Measurements from ENCODE around the gene HOXC11. TPM values are rescaled to one million over a fixed set of nuclear protein-coding genes. Genes with fewer than 3 reads are reported as not detected.

HOXC11 gene
- total RNA-seq, 5 donors from 2014 or later (not counting 1 experiment from before 2014, with no cell fraction given), result not detected

DNA sequence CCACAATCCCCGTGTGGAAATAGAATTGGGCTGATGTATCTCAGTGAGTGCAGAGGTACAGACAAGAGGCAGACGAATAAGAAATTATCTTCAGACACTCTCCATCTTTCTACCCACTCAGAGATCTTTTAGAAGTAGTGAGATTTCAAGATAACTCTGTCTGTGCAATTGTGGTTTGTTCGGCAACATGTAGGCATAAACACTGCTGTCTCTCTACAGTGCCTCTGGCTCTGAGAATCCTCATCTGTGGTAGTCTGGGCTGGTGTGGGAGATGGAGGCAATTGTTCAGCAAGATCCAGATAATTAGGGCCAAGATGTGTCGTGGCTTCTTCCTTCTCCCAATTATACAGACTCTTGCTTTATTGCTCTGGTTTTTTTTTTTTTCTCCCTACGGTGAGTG is 31.2 kb upstream of the HOXC11 start:
- H3K9me3 Mint-ChIP-seq, result peaks cover 0 to 3% (median 0%) of the 10 kb centered on the region in 3 donors
- peaks cover 6 to 22% (median 13%) of the 10 kb centered on the region in 3 donors for H3K4me1 Mint-ChIP-seq
- no peaks in the 10 kb centered on the region for H3K36me3 Mint-ChIP-seq
- ATAC-seq (replicated peaks in 1 of 4), result peak in 1 of 4 experiments; percentile 58
- POLR2A ChIA-PET, result no interaction called here
- H3K9me3 ChIP-seq, result no peaks in the 10 kb centered on the region
- no peak overlapping the region for H3K4me3 Mint-ChIP-seq
- H3K4me1 ChIP-seq (ENCODE audit: control insufficient read depth in 1 of 2, extremely low read depth in 1 of 2, insufficient read depth in 2 of 2, low read length in 2 of 2), result peaks cover 0 to 25% of the 10 kb centered on the region in 2 experiments
- WGBS (ENCODE audit: insufficient coverage), result 0% methylated on average over 1 of the region's 5 CpGs
- H3K4me3 ChIP-seq (ENCODE audit: control insufficient read depth in 1 of 2, extremely low read depth in 1 of 2, low read length in 1 of 2), result no peak overlapping the region
- H3K27me3 ChIP-seq (replicated peaks in 1 of 2; ENCODE audit: control insufficient read depth in 2 of 2, extremely low read depth in 1 of 2, insufficient read depth in 2 of 2, low read length in 1 of 2), result peaks cover 38 to 74% of the 10 kb centered on the region in 2 experiments
- CTCF ChIA-PET, result interaction anchor here in 1 of 2 donors (0.7 kb wide), 1 partner anchor 90 kb away, joined by 8 read pairs; no protein-coding TSS in a partner anchor
- H3K36me3 ChIP-seq (ENCODE audit: control insufficient read depth in 2 of 2, extremely low read depth in 1 of 2, insufficient read depth in 1 of 2, low read length in 1 of 2), result no peaks in the 10 kb centered on the region
- H3K27ac ChIP-seq (ENCODE audit: low read length), result no peak overlapping the region
- DNase-seq, result no peak
- peaks cover 85 to 88% of the 10 kb centered on the region in 2 donors for H3K27me3 Mint-ChIP-seq
- no peak overlapping the region for H3K27ac Mint-ChIP-seq

GRCh38 chr12:53942467-53942997 is 30.4 kb upstream of the HOXC11 start:
- no peaks in the 10 kb centered on the region for H3K36me3 ChIP-seq (ENCODE audit: control insufficient read depth in 2 of 2, extremely low read depth in 1 of 2, insufficient read depth in 1 of 2, low read length in 1 of 2)
- H3K4me1 ChIP-seq (ENCODE audit: control insufficient read depth in 1 of 2, extremely low read depth in 1 of 2, insufficient read depth in 2 of 2, low read length in 2 of 2), result peaks cover 0 to 25% of the 10 kb centered on the region in 2 experiments
- Mint-ChIP-seq H3K27ac (no peak overlapping the region), H3K4me1 (peaks cover 6 to 15% (median 13%) of the 10 kb centered on the region in 3 donors), H3K36me3 (no peaks in the 10 kb centered on the region), H3K27me3 (peaks cover 82 to 88% of the 10 kb centered on the region in 2 donors), H3K9me3 (peaks cover 0 to 3% (median 0%) of the 10 kb centered on the region in 3 donors), H3K4me3 (no peak overlapping the region)
- H3K27me3 ChIP-seq (replicated peaks in 1 of 2; ENCODE audit: control insufficient read depth in 2 of 2, extremely low read depth in 1 of 2, insufficient read depth in 2 of 2, low read length in 1 of 2), result peaks cover 37 to 74% of the 10 kb centered on the region in 2 experiments
- no CpG with 5 or more reads among the region's 2 CpGs for WGBS (ENCODE audit: insufficient coverage)
- H3K9me3 ChIP-seq, result no peaks in the 10 kb centered on the region
- CTCF ChIA-PET, result interaction anchor here in 1 of 2 donors (0.7 kb wide), 1 partner anchor 89 kb away, joined by 8 read pairs; no protein-coding TSS in a partner anchor
- H3K4me3 ChIP-seq (ENCODE audit: control insufficient read depth in 1 of 2, extremely low read depth in 1 of 2, low read length in 1 of 2), result no peak overlapping the region
- no peak overlapping the region for H3K27ac ChIP-seq (ENCODE audit: low read length)
- no peak for DNase-seq
- POLR2A ChIA-PET, result no interaction called here
- ATAC-seq (replicated peaks in 1 of 4), result no peak

- no peak overlapping the region for H3K27ac ChIP-seq (ENCODE audit: low read length)
- peaks cover 42 to 72% of the 10 kb centered on the region in 2 experiments for H3K27me3 ChIP-seq (replicated peaks in 1 of 2; ENCODE audit: control insufficient read depth in 2 of 2, extremely low read depth in 1 of 2, insufficient read depth in 2 of 2, low read length in 1 of 2)
- CTCF ChIA-PET, result interaction anchor here in 1 of 2 donors (0.6 kb wide), 1 partner anchor 264 kb away, joined by 8 read pairs; no protein-coding TSS in a partner anchor
- DNase-seq (no peak), ATAC-seq (replicated peaks in 1 of 4) (no peak)
- POLR2A ChIA-PET, result no interaction called here
- H3K4me3 ChIP-seq (ENCODE audit: control insufficient read depth in 1 of 2, extremely low read depth in 1 of 2, low read length in 1 of 2), result no peak overlapping the region
- H3K36me3 ChIP-seq (ENCODE audit: control insufficient read depth in 2 of 2, extremely low read depth in 1 of 2, insufficient read depth in 1 of 2, low read length in 1 of 2), result no peaks in the 10 kb centered on the region
- WGBS (ENCODE audit: insufficient coverage), result 21% methylated on average over 2 of the region's 4 CpGs
- Mint-ChIP-seq H3K9me3 (peaks cover 0 to 3% (median 0%) of the 10 kb centered on the region in 3 donors), H3K4me1 (peaks cover 6 to 9% (median 7%) of the 10 kb centered on the region in 3 donors), H3K27me3 (peaks cover 88 to 91% of the 10 kb centered on the region in 2 donors), H3K36me3 (no peaks in the 10 kb centered on the region), H3K4me3 (no peak overlapping the region), H3K27ac (no peak overlapping the region)
- H3K9me3 ChIP-seq, result no peaks in the 10 kb centered on the region
- H3K4me1 ChIP-seq (ENCODE audit: control insufficient read depth in 1 of 2, extremely low read depth in 1 of 2, insufficient read depth in 2 of 2, low read length in 2 of 2), result peaks cover 0 to 15% of the 10 kb centered on the region in 2 experiments
These were observed 28.7 kb upstream of the HOXC11 start for GRCh38 chr12:53944209-53944608.

GRCh38 chr12:53944907-53945847 is 27.7 kb upstream of the HOXC11 start:
- Histone ChIP-seq H3K27ac (ENCODE audit: low read length) (no peak overlapping the region), H3K4me1 (ENCODE audit: control insufficient read depth in 1 of 2, extremely low read depth in 1 of 2, insufficient read depth in 2 of 2, low read length in 2 of 2) (peaks cover 0 to 14% of the 10 kb centered on the region in 2 experiments), H3K36me3 (ENCODE audit: control insufficient read depth in 2 of 2, extremely low read depth in 1 of 2, insufficient read depth in 1 of 2, low read length in 1 of 2) (no peaks in the 10 kb centered on the region), H3K9me3 (no peaks in the 10 kb centered on the region), H3K27me3 (replicated peaks in 1 of 2; ENCODE audit: control insufficient read depth in 2 of 2, extremely low read depth in 1 of 2, insufficient read depth in 2 of 2, low read length in 1 of 2) (peaks cover 41 to 72% of the 10 kb centered on the region in 2 experiments), H3K4me3 (ENCODE audit: control insufficient read depth in 1 of 2, extremely low read depth in 1 of 2, low read length in 1 of 2) (no peak overlapping the region)
- WGBS (ENCODE audit: insufficient coverage), result 9% methylated on average over 32 of the region's 51 CpGs
- ChIA-PET POLR2A (no interaction called here), CTCF (interaction anchor here in 1 of 2 donors (0.5 kb wide), 1 partner anchor 108 kb away, joined by 5 read pairs; no protein-coding TSS in a partner anchor)
- H3K9me3 Mint-ChIP-seq, result peaks cover 0 to 3% (median 0%) of the 10 kb centered on the region in 3 donors
- H3K36me3 Mint-ChIP-seq, result no peaks in the 10 kb centered on the region
- peaks cover 89 to 93% of the 10 kb centered on the region in 2 donors for H3K27me3 Mint-ChIP-seq
- no peak overlapping the region for H3K4me3 Mint-ChIP-seq
- ATAC-seq (replicated peaks in 1 of 4) (no peak), DNase-seq (no peak)
- H3K27ac Mint-ChIP-seq, result no peak overlapping the region
- peaks cover 4 to 9% (median 7%) of the 10 kb centered on the region in 3 donors for H3K4me1 Mint-ChIP-seq

DNA sequence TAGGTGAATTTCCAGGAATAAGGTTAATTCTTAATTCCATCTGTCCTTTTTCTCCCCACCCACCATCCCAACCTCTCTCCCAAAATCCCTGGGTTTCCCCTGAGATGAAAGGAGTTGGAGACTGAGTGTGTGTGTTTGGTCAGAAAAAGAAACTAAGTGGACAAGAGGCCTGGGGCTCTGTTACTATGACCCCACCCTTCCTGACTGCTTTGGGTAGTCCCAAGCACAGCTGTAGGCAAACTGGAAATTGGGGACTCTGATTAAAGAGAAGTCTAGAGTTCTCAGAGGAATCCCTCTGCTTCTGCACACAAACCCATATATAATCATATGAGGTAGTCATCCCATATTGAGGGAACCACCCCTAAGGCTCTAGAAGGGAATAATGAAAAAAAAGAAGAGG is 25.2 kb upstream of the HOXC11 start:
- H3K9me3 ChIP-seq, result no peaks in the 10 kb centered on the region
- no peak overlapping the region for H3K4me3 Mint-ChIP-seq

More for the DNA sequence above, 25.2 kb upstream of the HOXC11 start:
- no peak for ATAC-seq (replicated peaks in 1 of 4)
- peaks cover 0 to 33% of the 10 kb centered on the region in 2 experiments for H3K4me1 ChIP-seq (ENCODE audit: control insufficient read depth in 1 of 2, extremely low read depth in 1 of 2, insufficient read depth in 2 of 2, low read length in 2 of 2)
- Mint-ChIP-seq H3K4me1 (peaks cover 8 to 14% (median 9%) of the 10 kb centered on the region in 3 donors), H3K36me3 (no peaks in the 10 kb centered on the region), H3K27ac (no peak overlapping the region), H3K27me3 (peaks cover 85 to 96% of the 10 kb centered on the region in 2 donors), H3K9me3 (no peaks in the 10 kb centered on the region)
- ChIA-PET CTCF (no interaction called here), POLR2A (no interaction called here)
- no peak for DNase-seq
- no peak overlapping the region for H3K4me3 ChIP-seq (ENCODE audit: control insufficient read depth in 1 of 2, extremely low read depth in 1 of 2, low read length in 1 of 2)
- no peaks in the 10 kb centered on the region for H3K36me3 ChIP-seq (ENCODE audit: control insufficient read depth in 2 of 2, extremely low read depth in 1 of 2, insufficient read depth in 1 of 2, low read length in 1 of 2)
- H3K27ac ChIP-seq (ENCODE audit: low read length), result no peak overlapping the region
- peaks cover 28 to 86% of the 10 kb centered on the region in 2 experiments for H3K27me3 ChIP-seq (replicated peaks in 1 of 2; ENCODE audit: control insufficient read depth in 2 of 2, extremely low read depth in 1 of 2, insufficient read depth in 2 of 2, low read length in 1 of 2)

Measured in T-cell (primary cell).